ENCODE results near the gene STARD5.

DNA sequence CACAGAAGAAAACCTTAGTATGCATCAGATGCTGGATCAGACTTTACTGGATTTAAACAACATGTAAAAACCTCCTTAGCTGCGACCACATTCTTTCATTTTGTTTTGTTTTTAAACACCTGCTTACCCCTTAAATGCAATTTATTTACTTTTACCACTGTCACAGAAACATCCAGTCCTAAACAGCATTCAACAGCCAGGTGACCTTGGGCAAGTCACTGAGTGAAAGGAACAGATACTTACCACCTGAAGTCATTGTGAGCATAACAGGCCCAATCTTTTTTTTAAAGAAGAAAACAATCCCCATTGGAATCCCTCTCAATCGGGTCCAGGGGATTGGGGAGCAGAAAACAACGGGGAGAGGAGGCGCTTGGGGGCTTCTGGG is 390 bp downstream of the STARD5 start:
- TF ChIP-seq POLR2A (IDR thresholded peaks at IDR 0.05) (no peak), POLR2AphosphoS5 (IDR thresholded peaks at IDR 0.05) (no peak), EP300 (IDR thresholded peaks at IDR 0.05) (no peak)
- TF ChIP-seq, protein P1, sequence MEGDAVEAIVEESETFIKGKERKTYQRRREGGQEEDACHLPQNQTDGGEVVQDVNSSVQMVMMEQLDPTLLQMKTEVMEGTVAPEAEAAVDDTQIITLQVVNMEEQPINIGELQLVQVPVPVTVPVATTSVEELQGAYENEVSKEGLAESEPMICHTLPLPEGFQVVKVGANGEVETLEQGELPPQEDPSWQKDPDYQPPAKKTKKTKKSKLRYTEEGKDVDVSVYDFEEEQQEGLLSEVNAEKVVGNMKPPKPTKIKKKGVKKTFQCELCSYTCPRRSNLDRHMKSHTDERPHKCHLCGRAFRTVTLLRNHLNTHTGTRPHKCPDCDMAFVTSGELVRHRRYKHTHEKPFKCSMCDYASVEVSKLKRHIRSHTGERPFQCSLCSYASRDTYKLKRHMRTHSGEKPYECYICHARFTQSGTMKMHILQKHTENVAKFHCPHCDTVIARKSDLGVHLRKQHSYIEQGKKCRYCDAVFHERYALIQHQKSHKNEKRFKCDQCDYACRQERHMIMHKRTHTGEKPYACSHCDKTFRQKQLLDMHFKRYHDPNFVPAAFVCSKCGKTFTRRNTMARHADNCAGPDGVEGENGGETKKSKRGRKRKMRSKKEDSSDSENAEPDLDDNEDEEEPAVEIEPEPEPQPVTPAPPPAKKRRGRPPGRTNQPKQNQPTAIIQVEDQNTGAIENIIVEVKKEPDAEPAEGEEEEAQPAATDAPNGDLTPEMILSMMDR (IDR thresholded peaks at IDR 0.05): no peak
